Mesenchymal stem cell (in vitro differentiated cells and primary cell): ENCODE measurements around the gene DUSP1.
A peak's percentile ranks its signal among the peaks of the same experiment; 100 is the strongest.

ENCODE experiments used
- DNase-seq: peaks from one replicate; pipeline ENCODE4 v3.0.0-alpha.2; 2013
- H2AFZ ChIP-seq: one replicate; pipeline ENCODE4 v1.6.1; 2013; ENCODE audit warnings: low read depth, mild to moderate bottlenecking, control low read depth, inconsistent platforms, low read length, moderate library complexity
- H2AK5ac ChIP-seq: 2 replicates; pipeline ENCODE4 v1.6.1; 2013; ENCODE audit warnings: low read length, moderate library complexity, mild to moderate bottlenecking, inconsistent platforms; ENCODE audit not compliant: severe bottlenecking
- H2BK120ac ChIP-seq: one replicate; pipeline ENCODE4 v1.6.1; 2013; ENCODE audit warnings: low read depth, mild to moderate bottlenecking, inconsistent platforms, low read length, moderate library complexity
- H2BK12ac ChIP-seq, 2 experiments: one replicate each; pipeline ENCODE4 v1.6.1; 2013; ENCODE audit warnings: inconsistent platforms in 2 of 2, low read length in 2 of 2, mild to moderate bottlenecking in 2 of 2, moderate library complexity in 2 of 2, control low read depth in 1 of 2
- H2BK15ac ChIP-seq: one replicate; pipeline ENCODE4 v1.6.1; 2013; ENCODE audit warnings: mild to moderate bottlenecking, low read depth, inconsistent platforms; ENCODE audit not compliant: poor library complexity, severe bottlenecking
- H2BK5ac ChIP-seq: 2 replicates; pipeline ENCODE4 v1.6.1; 2013; ENCODE audit warnings: low read depth, mild to moderate bottlenecking, low read length, control low read depth, inconsistent platforms; ENCODE audit not compliant: poor library complexity, severe bottlenecking
- H3K14ac ChIP-seq, 2 experiments: one replicate each; pipeline ENCODE4 v1.6.1; 2013; ENCODE audit warnings: inconsistent platforms in 2 of 2, low read length in 2 of 2, control low read depth in 1 of 2, mild to moderate bottlenecking in 1 of 2, moderate library complexity in 1 of 2
- H3K18ac ChIP-seq, 2 experiments: one replicate each; pipeline ENCODE4 v1.6.1; 2013; ENCODE audit warnings: inconsistent platforms in 2 of 2, low read length in 2 of 2, control low read depth in 1 of 2, low read depth in 1 of 2, mild to moderate bottlenecking in 1 of 2
- H3K23ac ChIP-seq, 2 experiments: one replicate each; pipeline ENCODE4 v1.6.1; 2013; ENCODE audit warnings: inconsistent platforms in 2 of 2, low read length in 2 of 2, mild to moderate bottlenecking in 2 of 2, moderate library complexity in 2 of 2, control low read depth in 1 of 2
- H3K27ac ChIP-seq: 2 replicates; pipeline ENCODE4 v1.5.1; 2013; ENCODE audit warnings: mild to moderate bottlenecking, moderate library complexity, low read length, control low read depth, inconsistent platforms; ENCODE audit not compliant: poor library complexity, severe bottlenecking
- H3K27me3 ChIP-seq, 2 experiments: 2 replicates each; pipeline versions ENCODE4 v1.6.1 to v1.7.0; 2013; ENCODE audit warnings: low read length in 2 of 2, mild to moderate bottlenecking in 2 of 2, moderate library complexity in 2 of 2, control low read depth in 1 of 2, inconsistent platforms in 1 of 2; ENCODE audit not compliant: control insufficient read depth in 1 of 2, insufficient read depth in 1 of 2
- H3K36me3 ChIP-seq, 2 experiments: 2 replicates each; pipeline versions ENCODE4 v1.6.1 to v1.7.0; 2013; ENCODE audit warnings: low read length in 2 of 2, control low read depth in 1 of 2, inconsistent platforms in 1 of 2, low read depth in 1 of 2, mild to moderate bottlenecking in 1 of 2; ENCODE audit not compliant: insufficient read depth in 2 of 2, control insufficient read depth in 1 of 2
- H3K4ac ChIP-seq, 2 experiments: one replicate each; pipeline ENCODE4 v1.6.1; 2013; ENCODE audit warnings: inconsistent platforms in 2 of 2, low read length in 2 of 2, mild to moderate bottlenecking in 2 of 2, moderate library complexity in 2 of 2, control low read depth in 1 of 2, low read depth in 1 of 2
- H3K4me1 ChIP-seq: 2 replicates; pipeline ENCODE4 v1.6.1; 2013; ENCODE audit warnings: low read depth, low read length, control low read depth; ENCODE audit not compliant: control insufficient read depth, insufficient read depth
- H3K4me2 ChIP-seq: 2 replicates; pipeline ENCODE4 v1.6.1; 2013; ENCODE audit warnings: low read length, mild to moderate bottlenecking, inconsistent platforms; ENCODE audit not compliant: poor library complexity, severe bottlenecking
- H3K4me3 ChIP-seq, 2 experiments: 2 replicates each; pipeline versions ENCODE4 v1.5.1 to v1.7.0; 2013; ENCODE audit warnings: low read length in 2 of 2, mild to moderate bottlenecking in 2 of 2, control low read depth in 1 of 2, low read depth in 1 of 2; ENCODE audit not compliant: insufficient read depth in 1 of 2
- H3K79me1 ChIP-seq: replicated peaks from 2 replicates; pipeline ENCODE4 v1.6.1; 2013; ENCODE audit warnings: mild to moderate bottlenecking, control low read depth, low read length, inconsistent platforms; ENCODE audit not compliant: poor library complexity, severe bottlenecking
- H3K9ac ChIP-seq: 2 replicates; pipeline ENCODE4 v1.7.0; 2013; ENCODE audit warnings: mild to moderate bottlenecking, low read length, moderate library complexity
- H3K9me3 ChIP-seq: 2 replicates; pipeline ENCODE4 v1.7.0; 2013; ENCODE audit warnings: mild to moderate bottlenecking, low read length; ENCODE audit not compliant: control insufficient read depth
- H4K8ac ChIP-seq: one replicate; pipeline ENCODE4 v1.6.1; 2013; ENCODE audit warnings: inconsistent platforms, mild to moderate bottlenecking, low read length, moderate library complexity
- H4K91ac ChIP-seq: one replicate; pipeline ENCODE4 v1.6.1; 2013; ENCODE audit warnings: mild to moderate bottlenecking, low read length, inconsistent platforms
- WGBS: methylation state at CpG from one replicate; pipeline ENCODE4 v1.1.7; 2013; ENCODE audit warnings: mixed read lengths; 5-methylcytosine and 5-hydroxymethylcytosine counted together

The DUSP1 gene

DNA sequence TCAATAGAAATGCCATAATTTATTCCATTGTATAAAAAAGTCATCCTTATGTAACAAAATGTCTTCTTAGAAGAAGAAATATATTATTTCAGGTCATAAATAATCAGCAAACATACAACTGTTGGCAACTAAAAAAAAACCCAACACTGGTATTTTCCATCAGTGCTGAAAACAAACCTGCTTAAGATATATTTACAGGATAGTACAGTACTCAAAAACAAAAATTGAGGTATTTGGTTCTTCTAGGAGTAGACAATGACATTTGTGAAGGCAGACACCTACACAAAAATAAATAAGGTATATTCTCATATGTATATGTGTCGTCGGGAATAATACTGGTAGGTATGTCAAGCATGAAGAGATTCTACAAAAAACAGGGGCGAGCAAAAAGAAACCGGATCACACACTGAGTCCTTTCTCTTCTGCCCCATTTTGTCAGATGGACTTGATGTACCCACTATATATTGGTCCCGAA is 2.9 kb downstream of the DUSP1 start:
- H3K27ac ChIP-seq: peak overlapping the region; percentile 92
- H3K9ac ChIP-seq: peak overlapping the region; percentile 98
- no peak overlapping the region for H2BK5ac ChIP-seq
- peaks cover 21 to 39% of the 10 kb centered on the region in 2 experiments for H3K36me3 ChIP-seq
- no peak overlapping the region for H4K91ac ChIP-seq
- H3K9me3 ChIP-seq: no peaks in the 10 kb centered on the region
- no peak overlapping the region for H2BK15ac ChIP-seq
- no peak overlapping the region for H3K4ac ChIP-seq
- no peak overlapping the region for H2AK5ac ChIP-seq
- no peak overlapping the region for H2AFZ ChIP-seq
- no peak overlapping the region for H2BK120ac ChIP-seq
- WGBS: 79% methylated on average over 5 of the region's 5 CpGs
- peak overlapping the region in 1 of 2 experiments; percentile 93 for H3K4me3 ChIP-seq
- H4K8ac ChIP-seq: no peak overlapping the region
- no peak overlapping the region for H3K18ac ChIP-seq
- no peaks in the 10 kb centered on the region for H3K27me3 ChIP-seq
- H2BK12ac ChIP-seq: no peak overlapping the region
- no peak overlapping the region for H3K23ac ChIP-seq
- H3K14ac ChIP-seq: no peak overlapping the region
- peak overlapping the region; percentile 57 for H3K4me2 ChIP-seq
- H3K4me1 ChIP-seq: peaks cover 18% of the 10 kb centered on the region
- H3K79me1 ChIP-seq: no peaks in the 10 kb centered on the region
- DNase-seq: no peak

DNA sequence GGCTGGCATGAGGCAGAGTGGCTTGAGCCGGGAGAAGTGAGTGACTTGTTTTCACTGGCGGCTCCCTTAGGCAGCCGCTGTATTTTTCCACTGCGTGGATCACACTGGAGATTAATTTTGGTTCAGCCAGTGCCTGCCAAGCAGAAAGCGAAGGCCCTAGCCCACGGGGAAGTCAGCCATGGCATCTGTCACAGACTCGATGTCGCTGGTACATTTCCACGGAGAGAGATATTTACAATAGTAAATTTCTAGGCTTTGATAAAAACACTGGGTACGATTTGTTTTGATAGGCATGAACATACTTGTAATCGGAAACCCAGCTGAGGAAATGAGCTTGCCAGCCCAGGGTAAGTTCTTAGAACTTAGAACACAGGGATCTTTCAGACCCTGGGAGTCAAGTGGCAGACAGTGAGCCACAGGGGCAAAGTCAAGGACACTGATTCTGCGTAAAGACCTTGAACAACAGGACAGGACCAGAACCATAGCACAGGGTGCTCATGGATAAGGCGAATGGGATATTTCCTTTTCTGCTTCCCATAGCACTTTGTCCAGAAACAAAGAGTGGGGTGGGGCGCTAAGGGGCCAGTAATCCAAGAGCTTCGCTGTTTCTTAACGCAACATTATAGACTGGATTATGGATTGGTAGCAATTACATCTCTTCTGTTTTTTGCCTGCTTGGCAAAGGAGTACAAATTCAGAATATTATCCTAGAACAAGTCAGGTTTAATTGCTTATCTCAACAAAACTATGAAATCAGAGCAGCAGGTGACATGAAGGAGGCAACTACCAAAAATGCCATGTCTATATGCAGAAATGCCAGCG is 4.5 kb downstream of the DUSP1 start:
- H3K14ac ChIP-seq: no peak overlapping the region
- no peaks in the 10 kb centered on the region for H3K79me1 ChIP-seq
- no peaks in the 10 kb centered on the region for H3K9me3 ChIP-seq
- H3K4me3 ChIP-seq: peak overlapping the region in 1 of 2 experiments; percentile 93
- H3K36me3 ChIP-seq: peaks cover 21 to 39% of the 10 kb centered on the region in 2 experiments
- WGBS: 70% methylated on average over 16 of the region's 17 CpGs
- H2BK15ac ChIP-seq: peak overlapping the region; percentile 8
- no peak overlapping the region for H2AFZ ChIP-seq
- H3K4ac ChIP-seq: no peak overlapping the region
- no peak overlapping the region for H2BK120ac ChIP-seq
- H3K9ac ChIP-seq: peak overlapping the region; percentile 98
- H4K91ac ChIP-seq: peak overlapping the region; percentile 49
- peak overlapping the region; percentile 89 for H3K27ac ChIP-seq
- peaks cover 15% of the 10 kb centered on the region for H3K4me1 ChIP-seq
- H3K27me3 ChIP-seq: no peaks in the 10 kb centered on the region
- peak overlapping the region; percentile 45 for H4K8ac ChIP-seq
- peak overlapping the region; percentile 47 for H2BK5ac ChIP-seq
- peak overlapping the region; percentile 26 for H2AK5ac ChIP-seq
- peak; percentile 98 for DNase-seq
- peak overlapping the region in 1 of 2 experiments; percentile 55 for H3K18ac ChIP-seq
- H3K23ac ChIP-seq: no peak overlapping the region
- peak overlapping the region; percentile 42 for H3K4me2 ChIP-seq
- H2BK12ac ChIP-seq: no peak overlapping the region

DNA sequence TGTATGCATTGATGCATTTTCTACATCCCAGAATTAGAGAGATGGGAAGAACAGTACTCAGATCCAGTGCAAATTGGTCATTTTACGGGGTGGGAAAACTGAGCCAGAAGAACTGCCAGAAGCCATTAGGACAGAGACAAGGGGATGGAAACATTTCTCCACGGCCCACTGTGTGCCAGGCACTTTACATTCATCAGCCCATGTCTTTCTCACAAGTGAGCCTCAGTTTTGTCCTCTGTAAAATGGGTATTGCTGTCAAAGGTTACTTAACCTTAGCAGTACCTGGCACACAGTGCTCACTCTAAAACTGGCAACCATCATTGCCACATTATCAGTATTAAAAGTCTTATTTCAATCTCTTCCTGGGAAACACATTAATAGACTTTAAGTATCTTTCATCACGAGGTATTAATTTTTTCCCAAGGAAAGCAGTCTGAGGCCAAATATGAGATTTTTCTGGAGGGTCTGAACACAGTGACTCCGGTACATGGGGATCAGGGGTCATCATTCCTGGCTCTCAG is 5.2 kb downstream of the DUSP1 start:
- Histone ChIP-seq H3K79me1 (no peaks in the 10 kb centered on the region), H3K27me3 (no peaks in the 10 kb centered on the region), H4K91ac (peak overlapping the region; percentile 49), H3K4me3 (peak overlapping the region in 1 of 2 experiments; percentile 93), H3K9ac (peak overlapping the region; percentile 98), H3K18ac (peak overlapping the region in 1 of 2 experiments; percentile 42), H2BK12ac (peak overlapping the region in 1 of 2 experiments; percentile 67), H2BK15ac (peak overlapping the region; percentile 8), H2BK120ac (no peak overlapping the region), H3K9me3 (no peaks in the 10 kb centered on the region), H3K4me1 (peaks cover 13% of the 10 kb centered on the region), H2BK5ac (peak overlapping the region; percentile 47), H3K4me2 (peak overlapping the region; percentile 40), H3K23ac (no peak overlapping the region), H4K8ac (no peak overlapping the region), H3K4ac (no peak overlapping the region), H3K14ac (no peak overlapping the region), H2AK5ac (no peak overlapping the region), H2AFZ (no peak overlapping the region), H3K36me3 (peaks cover 21 to 39% of the 10 kb centered on the region in 2 experiments), H3K27ac (peak overlapping the region; percentile 89)
- 54% methylated on average over 4 of the region's 4 CpGs for WGBS
- DNase-seq: peak; percentile 99
